Measurements from ENCODE around the gene COQ10A.

DNA sequence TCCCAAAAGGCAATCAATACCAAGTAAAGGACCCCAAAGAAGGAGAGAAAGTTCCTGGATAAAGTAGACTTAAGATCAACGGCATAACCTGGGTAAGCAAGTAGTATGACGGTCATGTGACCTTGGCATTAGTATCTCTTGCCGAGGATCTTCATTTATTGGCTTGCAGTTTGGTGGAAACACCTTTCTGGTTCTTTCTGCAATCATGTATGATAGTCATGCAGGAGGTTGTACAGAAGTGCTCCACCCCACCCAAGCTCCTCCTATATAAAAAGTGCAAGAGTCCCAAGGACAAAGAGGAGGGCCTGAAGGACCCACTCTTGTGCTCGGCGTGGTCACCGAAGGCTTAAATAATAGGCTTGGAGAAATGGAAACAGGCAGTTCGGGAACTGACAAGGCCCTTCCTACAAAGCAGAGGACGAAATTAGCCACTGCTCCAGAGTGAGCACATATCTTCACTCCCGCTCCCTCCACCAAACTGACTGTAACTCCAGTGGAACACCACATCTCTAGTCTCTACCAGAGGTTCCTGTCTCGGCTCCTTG, 32.6 kb downstream of the COQ10A start:
- no peak for TF ChIP-seq EZH2 (IDR thresholded peaks at IDR 0.05)
- no peak for TF ChIP-seq POLR2AphosphoS5 (IDR thresholded peaks at IDR 0.05; ENCODE audit: borderline replicate concordance, low read depth, low read length)

Measured in SK-N-MC (cell line).